ENCODE measurements around the gene TSPAN4. TPM values are rescaled to one million over a fixed set of nuclear protein-coding genes. Genes with fewer than 3 reads are reported as not detected.
A peak's percentile ranks its signal among the peaks of the same experiment; 100 is the strongest.

Gene TSPAN4
- total and polyA plus RNA-seq, 2 of the 13 experiments (the other 11 are each of a cell fraction or from before 2014, with no cell fraction given), result 31.7 to 68.3 TPM

- no peak for TF ChIP-seq ZEB1 (IDR thresholded peaks at IDR 0.05; ENCODE audit: insufficient replicate concordance, low read depth)
- TF ChIP-seq ZFP82 (CRISPR knock-in tag; IDR thresholded peaks at IDR 0.05; ENCODE audit: borderline replicate concordance), result no peak
- TF ChIP-seq MBNL3 (CRISPR knock-in tag; conservative IDR thresholded peaks at IDR 0.05), result no peak
- TF ChIP-seq ZNF576 (CRISPR knock-in tag; IDR thresholded peaks at IDR 0.05), result no peak
- no peak for TF ChIP-seq NFE2L2 (IDR thresholded peaks at IDR 0.05; ENCODE audit: low read length)
- no peak for TF ChIP-seq SALL1 (CRISPR knock-in tag; IDR thresholded peaks at IDR 0.05)
- TF ChIP-seq ZBTB20 (CRISPR knock-in tag; IDR thresholded peaks at IDR 0.05; ENCODE audit: borderline replicate concordance, low read depth), result no peak
- TF ChIP-seq ZBED4 (CRISPR knock-in tag; IDR thresholded peaks at IDR 0.05; ENCODE audit: borderline replicate concordance), result no peak
- peak; percentile 13; the same call in 1 of the 2 replicates for TF ChIP-seq KMT2A (CRISPR knock-in tag; IDR thresholded peaks at IDR 0.05)
- TF ChIP-seq CREB1 (IDR thresholded peaks at IDR 0.05), result no peak
- no peak for TF ChIP-seq CREB1 (CRISPR knock-in tag; IDR thresholded peaks at IDR 0.05)
- 0 out of 2 replicates have a peak, but pooled peaks have one; percentile 8 for TF ChIP-seq CENPT (CRISPR knock-in tag; IDR thresholded peaks at IDR 0.05; ENCODE audit: low read depth)
- TF ChIP-seq, protein P1, sequence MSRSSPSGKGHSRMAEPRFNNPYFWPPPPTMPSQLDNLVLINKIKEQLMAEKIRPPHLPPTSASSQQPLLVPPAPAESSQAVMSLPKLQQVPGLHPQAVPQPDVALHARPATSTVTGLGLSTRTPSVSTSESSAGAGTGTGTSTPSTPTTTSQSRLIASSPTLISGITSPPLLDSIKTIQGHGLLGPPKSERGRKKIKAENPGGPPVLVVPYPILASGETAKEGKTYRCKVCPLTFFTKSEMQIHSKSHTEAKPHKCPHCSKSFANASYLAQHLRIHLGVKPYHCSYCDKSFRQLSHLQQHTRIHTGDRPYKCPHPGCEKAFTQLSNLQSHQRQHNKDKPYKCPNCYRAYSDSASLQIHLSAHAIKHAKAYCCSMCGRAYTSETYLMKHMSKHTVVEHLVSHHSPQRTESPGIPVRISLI (CRISPR knock-in tag; IDR thresholded peaks at IDR 0.05; ENCODE audit: borderline replicate concordance), result no peak
- TF ChIP-seq ZNF605 (CRISPR knock-in tag; IDR thresholded peaks at IDR 0.05), result no peak
- 0 out of 4 replicates have a peak, but pooled peaks of 1 of the 2 experiments have one; percentile 7 for TF ChIP-seq POLR2A (IDR thresholded peaks at IDR 0.05; ENCODE audit: insufficient read depth in 1 of 2, low read depth in 2 of 2, low read length in 2 of 2)
- no peak for TF ChIP-seq RERE (CRISPR knock-in tag; IDR thresholded peaks at IDR 0.05; ENCODE audit: low read depth)
- no peak for TF ChIP-seq NFRKB (IDR thresholded peaks at IDR 0.05)
- no peak for TF ChIP-seq WIZ (CRISPR knock-in tag; IDR thresholded peaks at IDR 0.05)
- no peak; the same call in 1 of the 2 replicates for TF ChIP-seq ZNF256 (CRISPR knock-in tag; conservative IDR thresholded peaks at IDR 0.05)
- no peak for TF ChIP-seq ZNF678 (CRISPR knock-in tag; IDR thresholded peaks at IDR 0.05)
Observed at GRCh38 chr11:808427-809286, 34.0 kb upstream of the TSPAN4 start (continued).
